Vagina (tissue), 2 donors: Measurements from ENCODE around the gene GRIK4.

Experiments
- POLR2AphosphoS5 ChIP-seq, 2 donors: sonication (generic); formaldehyde crosslinking; IDR thresholded peaks; one replicate each; pipeline ENCODE4 v1.9.0; 2017; ENCODE audit warnings: antibody characterized with exemption in 2 of 2, mild to moderate bottlenecking in 2 of 2, low read depth in 1 of 2; ENCODE audit not compliant: insufficient read depth in 1 of 2
- TF ChIP-seq, protein P1 (sequence below), 3 experiments: fragments of 450-650 bp in 2 of 3; fragments of 200-600 bp in 1 of 3; sonication (generic) in 1 of 3; IDR thresholded peaks; one replicate each; pipeline ENCODE4 v1.5.1; 2017 to 2019; ENCODE audit warnings: antibody characterized with exemption in 3 of 3, mild to moderate bottlenecking in 2 of 3, moderate library complexity in 2 of 3

DNA sequence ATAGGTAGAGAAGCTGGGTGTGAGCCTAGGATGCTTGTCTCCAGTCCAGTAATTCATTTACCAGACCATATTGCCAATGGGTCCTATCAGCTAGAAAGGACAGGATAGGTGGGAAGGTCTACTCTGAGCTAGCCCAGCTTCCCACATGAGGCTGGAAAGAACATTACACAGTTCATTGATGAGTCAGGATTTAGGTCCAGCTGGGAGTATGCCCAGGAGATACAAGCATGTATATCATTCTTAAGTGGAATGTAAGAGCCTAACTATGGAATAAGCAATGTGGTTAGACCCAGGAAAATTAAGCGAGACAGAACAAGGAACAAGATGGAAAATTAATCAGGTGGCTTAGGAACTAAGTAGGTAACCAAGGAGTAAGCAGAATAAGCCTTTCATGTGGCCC, 453.3 kb downstream of the GRIK4 start:
- TF ChIP-seq POLR2AphosphoS5 (IDR thresholded peaks at IDR 0.05; ENCODE audit: insufficient read depth in 1 of 2, low read depth in 1 of 2) = no peak
- TF ChIP-seq, protein P1, sequence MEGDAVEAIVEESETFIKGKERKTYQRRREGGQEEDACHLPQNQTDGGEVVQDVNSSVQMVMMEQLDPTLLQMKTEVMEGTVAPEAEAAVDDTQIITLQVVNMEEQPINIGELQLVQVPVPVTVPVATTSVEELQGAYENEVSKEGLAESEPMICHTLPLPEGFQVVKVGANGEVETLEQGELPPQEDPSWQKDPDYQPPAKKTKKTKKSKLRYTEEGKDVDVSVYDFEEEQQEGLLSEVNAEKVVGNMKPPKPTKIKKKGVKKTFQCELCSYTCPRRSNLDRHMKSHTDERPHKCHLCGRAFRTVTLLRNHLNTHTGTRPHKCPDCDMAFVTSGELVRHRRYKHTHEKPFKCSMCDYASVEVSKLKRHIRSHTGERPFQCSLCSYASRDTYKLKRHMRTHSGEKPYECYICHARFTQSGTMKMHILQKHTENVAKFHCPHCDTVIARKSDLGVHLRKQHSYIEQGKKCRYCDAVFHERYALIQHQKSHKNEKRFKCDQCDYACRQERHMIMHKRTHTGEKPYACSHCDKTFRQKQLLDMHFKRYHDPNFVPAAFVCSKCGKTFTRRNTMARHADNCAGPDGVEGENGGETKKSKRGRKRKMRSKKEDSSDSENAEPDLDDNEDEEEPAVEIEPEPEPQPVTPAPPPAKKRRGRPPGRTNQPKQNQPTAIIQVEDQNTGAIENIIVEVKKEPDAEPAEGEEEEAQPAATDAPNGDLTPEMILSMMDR (IDR thresholded peaks at IDR 0.05) = no peak
